Activated CD4-positive, alpha-beta T cell treated with anti-CD3 and anti-CD28 coated beads, Interleukin-2, amount 50 U/mL, for 48 hours (primary cell): Measurements from ENCODE around the gene SLC28A1.

Experiments
- DNase-seq, 2 experiments: peaks; one replicate each; pipeline ENCODE4 v3.0.0-alpha.2; 2020

The SLC28A1 gene, protein sequence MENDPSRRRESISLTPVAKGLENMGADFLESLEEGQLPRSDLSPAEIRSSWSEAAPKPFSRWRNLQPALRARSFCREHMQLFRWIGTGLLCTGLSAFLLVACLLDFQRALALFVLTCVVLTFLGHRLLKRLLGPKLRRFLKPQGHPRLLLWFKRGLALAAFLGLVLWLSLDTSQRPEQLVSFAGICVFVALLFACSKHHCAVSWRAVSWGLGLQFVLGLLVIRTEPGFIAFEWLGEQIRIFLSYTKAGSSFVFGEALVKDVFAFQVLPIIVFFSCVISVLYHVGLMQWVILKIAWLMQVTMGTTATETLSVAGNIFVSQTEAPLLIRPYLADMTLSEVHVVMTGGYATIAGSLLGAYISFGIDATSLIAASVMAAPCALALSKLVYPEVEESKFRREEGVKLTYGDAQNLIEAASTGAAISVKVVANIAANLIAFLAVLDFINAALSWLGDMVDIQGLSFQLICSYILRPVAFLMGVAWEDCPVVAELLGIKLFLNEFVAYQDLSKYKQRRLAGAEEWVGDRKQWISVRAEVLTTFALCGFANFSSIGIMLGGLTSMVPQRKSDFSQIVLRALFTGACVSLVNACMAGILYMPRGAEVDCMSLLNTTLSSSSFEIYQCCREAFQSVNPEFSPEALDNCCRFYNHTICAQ

DNA sequence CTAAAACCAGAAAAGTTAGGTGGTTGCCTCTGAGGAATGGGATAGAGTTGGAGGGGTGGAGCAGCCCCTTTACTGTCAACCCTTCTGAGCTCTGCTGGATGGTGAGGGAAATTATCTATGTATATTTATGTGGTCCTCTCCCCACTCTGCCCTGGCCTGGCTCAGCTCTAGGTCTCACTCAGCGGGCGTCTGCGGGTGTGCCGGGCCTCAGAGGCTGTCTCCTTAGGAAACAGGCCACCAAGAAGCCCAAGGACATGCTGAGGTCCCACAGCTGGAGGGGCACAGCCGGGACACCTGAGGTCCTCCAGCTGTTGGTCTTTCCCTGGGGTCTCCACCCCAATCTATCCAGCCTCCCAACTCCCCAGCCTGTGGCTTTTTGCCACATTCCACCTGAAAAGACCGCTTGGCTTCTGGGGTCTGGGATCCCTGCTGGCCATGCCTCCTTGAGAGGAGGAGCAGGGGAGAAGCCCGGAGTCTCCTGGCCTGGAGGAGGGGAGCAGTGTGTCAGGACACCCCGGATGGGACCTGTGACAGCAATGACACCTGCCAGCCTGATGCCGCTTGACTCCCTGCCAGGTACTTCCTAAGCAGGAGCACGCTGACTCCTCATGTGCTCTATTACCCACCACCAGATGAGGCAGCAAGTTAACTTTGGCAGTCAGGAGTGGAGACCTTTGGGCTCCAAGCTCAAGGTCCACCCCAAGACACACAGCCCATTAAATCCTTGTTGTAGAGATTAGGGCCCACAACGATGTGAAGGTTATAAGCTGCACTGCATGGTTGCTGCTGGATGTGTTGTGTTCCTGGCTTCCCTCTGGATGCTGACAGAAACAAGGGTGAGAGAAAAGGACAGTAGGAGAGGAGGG, at the start of gene SLC28A1:
TSS of gene SLC28A1 (plus strand) at position 747 of the 866 bp plus-strand sequence. CDS start 3,099 bp downstream, outside the sequence.
- no peak for DNase-seq

DNA sequence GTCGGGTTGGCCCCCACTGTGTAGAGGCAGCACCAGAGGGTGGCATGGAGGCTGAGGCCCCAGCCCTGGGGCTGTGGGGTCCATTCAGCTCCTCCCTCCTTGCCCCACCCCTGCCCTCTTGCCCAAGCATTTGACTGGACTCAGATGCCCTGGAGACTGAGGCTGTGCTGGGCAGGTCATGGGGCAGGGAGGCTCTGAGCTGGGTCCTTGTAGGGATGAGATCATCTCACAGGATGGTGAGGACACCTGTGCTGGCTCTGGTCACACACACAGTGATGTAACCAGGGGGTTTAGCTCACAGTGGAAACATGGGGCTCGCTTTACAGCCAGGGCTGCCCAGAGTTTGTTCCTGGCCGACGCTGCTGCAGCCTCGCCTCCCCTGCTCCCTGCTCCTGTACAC, 49.5 kb upstream of the SLC28A1 start:
- no peak for DNase-seq

DNA sequence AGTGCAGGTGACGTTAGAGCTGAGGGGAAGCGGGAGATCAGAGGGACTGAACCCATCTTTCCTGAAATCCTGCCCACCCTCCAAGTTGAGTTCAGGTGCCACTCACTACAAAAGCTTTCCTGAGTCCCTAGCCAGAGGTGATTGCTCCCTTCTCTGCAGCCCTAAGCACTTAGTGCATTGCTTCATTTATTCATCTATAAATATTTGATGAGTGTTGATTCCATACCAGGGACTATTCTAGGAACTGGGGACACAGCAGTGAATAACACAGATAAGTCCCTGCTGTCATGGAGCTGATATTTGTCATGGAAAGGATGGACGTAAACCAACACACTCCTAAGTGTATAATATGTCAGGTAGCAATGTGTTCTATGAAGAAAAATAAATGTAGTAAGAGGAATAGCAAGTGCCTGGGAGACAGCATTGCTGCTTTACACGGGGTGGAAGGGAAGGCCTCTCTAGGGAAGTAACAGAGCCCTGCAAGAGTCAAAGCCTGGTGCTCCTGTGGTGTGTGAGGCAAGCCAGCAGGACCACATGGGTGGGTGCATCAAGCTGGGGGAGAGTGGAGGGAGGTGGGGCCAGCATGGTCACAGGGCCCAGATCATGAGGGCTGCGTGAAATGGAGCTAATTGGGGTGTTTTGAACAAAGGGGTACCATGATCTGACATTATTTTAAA, 48.7 kb upstream of the SLC28A1 start:
- DNase-seq = no peak

DNA sequence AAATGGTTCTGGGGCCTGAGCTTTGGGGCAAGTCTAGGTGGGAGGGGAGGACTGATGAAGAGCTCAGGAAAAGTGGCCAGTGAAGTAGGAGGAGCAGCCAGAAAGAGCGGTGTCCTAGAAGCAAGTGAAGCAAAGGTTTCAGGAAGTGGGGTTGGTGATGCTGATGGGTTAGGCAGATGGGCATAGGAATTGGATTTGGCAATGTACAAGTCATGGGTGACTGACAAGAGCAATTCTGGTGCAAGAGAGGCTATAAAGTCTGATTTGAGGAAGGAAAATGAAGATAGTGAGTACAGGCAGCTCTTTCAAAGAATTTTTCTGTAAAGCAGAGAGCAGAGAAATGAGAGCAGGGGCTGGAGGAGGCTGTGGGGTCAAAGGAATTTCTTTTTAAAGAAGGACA, 47.6 kb upstream of the SLC28A1 start:
- no peak for DNase-seq

DNA sequence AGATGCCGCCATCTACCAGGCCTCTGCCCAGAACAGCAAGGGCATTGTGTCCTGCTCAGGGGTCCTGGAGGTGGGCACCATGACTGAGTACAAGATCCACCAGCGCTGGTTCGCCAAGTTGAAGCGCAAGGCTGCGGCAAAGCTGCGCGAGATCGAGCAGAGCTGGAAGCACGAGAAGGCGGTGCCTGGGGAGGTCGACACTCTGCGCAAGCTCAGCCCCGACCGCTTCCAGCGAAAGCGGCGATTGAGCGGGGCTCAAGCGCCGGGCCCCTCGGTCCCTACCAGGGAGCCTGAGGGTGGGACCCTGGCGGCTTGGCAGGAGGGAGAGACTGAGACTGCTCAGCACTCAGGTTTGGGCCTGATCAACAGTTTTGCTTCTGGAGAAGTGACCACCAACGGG, 44.7 kb upstream of the SLC28A1 start:
- DNase-seq = no peak

DNA sequence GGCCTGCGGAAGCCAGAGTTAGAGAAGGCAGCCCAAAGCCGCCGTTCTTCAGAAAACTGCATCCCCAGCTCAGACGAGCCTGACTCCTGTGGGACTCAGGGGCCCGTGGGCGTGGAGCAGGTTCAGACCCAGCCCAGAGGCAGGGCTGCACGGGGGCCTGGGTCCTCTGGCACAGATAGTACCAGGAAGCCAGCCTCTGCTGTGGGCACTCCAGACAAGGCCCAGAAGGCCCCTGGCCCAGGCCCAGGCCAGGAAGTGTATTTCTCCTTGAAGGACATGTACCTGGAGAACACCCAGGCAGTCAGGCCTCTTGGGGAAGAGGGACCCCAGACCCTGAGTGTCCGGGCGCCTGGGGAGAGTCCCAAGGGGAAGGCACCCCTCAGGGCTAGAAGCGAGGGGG, 44.2 kb upstream of the SLC28A1 start:
- DNase-seq = no peak

DNA sequence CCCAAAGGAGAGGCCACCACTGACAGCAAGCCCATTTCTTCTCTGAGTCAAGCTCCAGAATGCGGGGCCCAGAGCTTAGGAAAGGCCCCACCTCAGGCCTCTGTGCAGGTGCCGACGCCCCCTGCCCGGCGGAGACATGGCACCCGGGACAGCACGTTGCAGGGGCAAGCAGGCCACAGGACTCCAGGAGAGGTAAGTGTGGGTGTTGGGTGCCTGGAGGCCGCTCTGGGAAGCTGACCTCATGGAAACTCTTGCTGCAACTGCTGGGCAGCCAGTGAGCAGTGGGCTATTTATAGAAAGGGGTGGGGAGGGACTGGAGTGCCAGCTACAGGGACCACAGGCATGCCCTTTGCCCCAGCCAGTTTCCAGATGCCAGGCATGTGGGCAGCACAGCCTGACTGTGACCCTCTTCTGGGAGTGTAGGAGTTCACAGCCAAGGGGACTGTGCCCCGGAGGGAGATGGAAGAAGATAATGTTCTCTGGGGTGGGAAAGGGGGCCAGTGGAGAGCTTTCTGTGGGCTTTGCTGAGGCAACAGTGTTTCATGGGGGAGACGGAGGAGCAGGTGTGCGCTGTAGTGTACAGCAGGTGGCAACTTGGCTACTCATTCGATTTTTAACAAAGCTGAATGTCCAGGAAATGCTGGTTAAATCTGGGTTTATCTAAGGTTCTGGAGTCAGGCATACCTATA, 43.6 kb upstream of the SLC28A1 start:
- no peak for DNase-seq

DNA sequence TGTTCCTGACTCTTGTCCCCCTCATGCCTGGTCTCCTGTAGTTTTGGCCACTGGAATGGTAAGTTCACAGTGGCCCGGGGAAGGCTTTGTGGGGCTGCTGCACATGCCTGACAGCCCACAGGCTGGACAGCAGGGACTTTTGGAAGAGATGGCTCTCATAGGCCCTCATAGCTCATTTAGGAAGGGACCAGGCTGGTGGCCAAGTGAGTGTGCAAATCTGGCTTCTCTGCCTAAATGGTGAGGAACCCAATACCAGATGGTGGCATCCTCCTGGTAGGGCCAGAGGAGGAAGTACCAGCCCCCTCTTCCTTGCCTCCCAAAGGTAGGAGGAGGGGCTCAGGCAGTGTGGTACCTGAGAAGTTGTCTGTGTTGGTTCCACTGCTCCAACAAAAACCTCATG, 41.7 kb upstream of the SLC28A1 start:
- no peak for DNase-seq

DNA sequence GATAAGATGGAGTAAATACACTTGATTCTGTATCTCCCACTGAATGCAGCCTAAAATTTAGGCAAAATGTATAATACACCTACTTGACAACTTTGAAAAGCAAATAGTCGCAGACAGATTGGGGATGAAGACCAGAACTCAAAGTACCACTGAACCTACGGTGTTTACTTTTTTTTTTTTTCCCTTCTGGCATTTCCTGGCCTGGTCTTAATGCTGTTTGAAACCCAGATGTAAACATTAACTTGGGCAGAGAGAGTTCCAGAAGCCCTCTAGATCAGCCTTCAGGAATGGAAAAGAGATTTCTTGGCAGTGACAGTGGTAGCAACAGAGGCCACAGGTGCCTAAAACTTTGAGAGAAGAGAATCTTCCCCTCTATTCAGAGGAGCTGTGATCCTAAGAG, 39.5 kb upstream of the SLC28A1 start:
- no peak for DNase-seq

DNA sequence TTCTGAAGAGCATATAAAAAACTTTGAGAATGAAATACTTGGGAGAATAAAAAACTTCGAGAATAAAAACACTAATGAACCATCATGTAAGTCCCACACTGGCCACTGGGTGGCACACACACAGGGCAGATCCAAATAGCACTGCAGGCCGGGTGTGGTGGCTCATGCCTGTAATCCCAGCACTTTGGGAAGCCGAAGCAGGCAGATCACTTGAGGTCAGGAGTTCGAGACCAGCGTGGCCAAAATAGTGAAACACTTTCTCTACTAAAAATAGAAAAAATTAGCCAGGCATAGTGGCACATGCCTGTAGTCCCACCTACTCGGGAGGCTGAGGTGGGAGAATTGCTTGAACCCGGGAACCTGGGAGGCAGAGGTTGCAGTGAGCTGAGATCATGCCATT, 38.8 kb upstream of the SLC28A1 start:
- peak; percentile 57 to 61 for DNase-seq

DNA sequence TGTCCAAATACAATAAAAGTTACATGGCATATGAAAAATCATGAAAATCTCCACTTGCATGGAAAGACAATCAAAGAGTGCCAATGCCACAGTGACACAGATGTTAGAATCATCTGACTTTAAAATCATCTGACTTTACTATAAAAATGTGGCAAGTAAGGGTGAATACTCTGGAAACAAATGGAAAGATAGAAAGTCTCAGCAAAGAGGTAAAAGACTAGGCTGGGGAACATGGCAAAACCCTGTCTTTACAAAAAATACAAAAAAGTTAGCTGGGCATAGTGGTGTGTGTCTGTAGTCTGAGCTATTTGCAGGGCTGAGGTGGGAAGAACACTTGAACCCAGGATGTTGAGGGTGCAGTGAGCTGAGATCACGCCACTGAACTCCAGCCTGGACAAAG, 38.2 kb upstream of the SLC28A1 start:
- no peak for DNase-seq

DNA sequence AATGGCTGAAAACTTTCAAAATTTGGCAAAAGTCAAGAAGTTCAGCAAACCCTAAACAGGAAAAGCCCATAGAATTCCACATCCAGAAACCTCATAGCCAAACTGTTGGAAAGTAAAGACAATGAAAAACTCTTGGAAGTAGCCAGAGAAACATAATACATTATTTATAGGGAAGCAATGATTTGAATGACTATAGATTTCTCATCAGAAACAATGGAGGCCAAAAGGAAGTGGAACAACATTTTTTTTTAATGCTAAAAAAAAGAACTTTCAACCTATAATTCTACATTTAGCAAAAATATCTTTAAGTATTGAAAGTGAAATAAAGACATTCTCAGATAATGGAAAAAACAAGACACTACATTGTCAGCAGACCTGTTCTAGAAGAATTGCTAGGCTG, 37.1 kb upstream of the SLC28A1 start:
- DNase-seq = no peak

DNA sequence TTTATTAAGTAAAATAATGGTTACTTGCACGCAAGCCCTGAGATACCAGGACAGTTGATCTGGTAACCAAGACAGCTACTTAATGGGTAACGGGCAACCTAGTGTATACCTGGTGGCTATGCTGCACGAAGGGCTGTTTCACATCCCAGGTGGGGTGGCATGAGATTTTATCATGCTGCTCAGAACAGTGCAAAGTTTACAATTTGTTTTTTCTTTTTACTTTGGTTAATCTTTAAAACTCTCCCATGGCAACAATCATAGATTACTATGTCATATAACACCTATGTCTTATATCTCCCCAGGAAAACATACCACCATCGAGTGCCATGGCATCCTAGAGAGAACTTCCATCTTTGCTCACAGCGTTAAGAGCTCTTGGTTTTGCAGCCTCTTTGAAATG, 32.2 kb upstream of the SLC28A1 start:
- no peak for DNase-seq

DNA sequence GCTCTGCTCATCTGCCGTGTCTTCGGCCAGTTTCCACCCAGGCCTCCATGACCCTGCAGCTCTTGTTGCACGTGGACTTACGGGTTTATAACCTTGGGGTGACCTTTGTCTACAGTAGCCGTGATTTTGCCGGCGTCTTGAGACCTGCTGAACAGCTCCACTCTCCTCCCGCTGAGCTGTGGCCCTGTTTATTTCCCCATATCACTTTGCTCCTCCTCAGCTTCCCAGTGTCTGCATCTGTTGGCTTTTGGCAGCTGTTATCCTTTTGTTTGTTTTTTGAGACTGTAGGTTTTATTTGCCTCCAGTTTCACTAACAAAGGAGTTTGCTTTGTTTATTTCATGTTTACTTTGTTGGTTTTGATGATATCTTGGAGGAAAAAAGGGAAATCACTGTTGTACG, 29.3 kb upstream of the SLC28A1 start:
- DNase-seq = no peak

DNA sequence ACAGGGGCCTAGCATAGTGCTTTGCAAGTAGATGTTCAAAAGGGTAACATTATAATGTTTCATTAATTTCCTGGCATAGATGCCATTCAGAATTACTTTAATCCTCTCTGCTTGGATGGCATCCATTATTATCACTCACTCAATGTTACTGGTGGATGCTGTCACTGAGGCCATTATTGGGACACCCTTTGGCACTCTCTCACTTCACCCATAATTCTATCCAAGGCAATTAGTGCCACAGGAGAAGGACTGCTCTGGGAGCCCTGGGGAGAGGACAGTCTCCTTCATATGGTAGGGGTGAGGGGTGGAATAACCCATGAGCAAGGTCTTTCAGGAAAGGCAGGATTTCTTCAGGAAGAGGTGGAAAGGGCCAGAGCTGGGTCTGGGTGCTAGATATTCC, 28.7 kb upstream of the SLC28A1 start:
- no peak for DNase-seq

DNA sequence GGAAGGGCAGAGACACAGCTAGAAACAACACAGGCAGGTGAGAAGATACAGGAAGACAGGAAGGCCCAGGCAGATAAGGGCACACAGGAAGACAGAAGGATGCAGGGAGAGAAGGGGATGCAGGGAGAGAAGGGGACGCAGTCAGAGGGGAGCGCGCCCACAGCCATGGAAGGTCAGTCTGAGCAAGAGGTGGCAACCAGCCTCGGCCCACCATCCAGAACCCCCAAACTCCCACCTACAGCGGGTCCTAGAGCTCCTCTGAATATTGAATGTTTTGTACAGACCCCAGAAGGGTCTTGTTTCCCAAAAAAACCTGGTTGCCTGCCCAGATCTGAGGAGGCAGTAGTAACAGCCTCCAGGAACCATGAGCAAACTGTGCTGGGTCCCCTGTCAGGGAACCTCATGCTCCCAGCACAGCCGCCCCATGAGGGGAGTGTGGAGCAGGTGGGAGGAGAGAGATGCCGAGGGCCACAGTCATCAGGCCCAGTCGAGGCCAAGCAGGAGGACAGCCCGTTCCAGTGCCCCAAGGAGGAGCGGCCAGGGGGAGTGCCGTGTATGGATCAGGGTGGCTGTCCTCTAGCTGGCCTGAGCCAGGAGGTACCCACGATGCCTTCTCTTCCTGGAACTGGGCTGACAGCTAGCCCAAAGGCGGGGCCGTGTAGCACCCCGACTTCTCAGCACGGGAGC, 27.6 kb upstream of the SLC28A1 start:
- DNase-seq = no peak

DNA sequence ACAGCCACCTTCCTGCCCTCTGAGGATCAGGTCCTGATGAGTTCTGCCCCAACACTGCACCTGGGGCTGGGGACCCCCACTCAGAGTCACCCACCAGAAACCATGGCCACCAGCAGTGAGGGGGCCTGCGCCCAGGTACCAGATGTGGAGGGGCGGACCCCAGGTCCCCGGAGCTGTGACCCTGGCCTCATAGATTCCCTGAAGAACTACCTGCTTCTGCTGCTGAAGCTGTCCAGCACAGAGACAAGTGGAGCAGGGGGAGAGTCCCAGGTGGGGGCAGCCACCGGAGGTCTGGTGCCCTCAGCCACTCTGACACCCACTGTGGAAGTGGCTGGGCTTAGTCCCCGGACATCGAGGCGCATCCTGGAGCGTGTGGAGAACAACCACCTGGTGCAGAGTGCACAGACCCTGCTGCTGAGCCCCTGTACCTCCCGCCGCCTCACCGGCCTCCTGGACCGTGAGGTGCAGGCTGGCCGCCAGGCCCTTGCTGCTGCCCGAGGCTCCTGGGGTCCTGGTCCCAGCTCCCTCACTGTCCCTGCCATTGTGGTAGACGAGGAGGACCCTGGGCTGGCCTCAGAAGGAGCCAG, 27.0 kb upstream of the SLC28A1 start:
- DNase-seq = no peak

DNA sequence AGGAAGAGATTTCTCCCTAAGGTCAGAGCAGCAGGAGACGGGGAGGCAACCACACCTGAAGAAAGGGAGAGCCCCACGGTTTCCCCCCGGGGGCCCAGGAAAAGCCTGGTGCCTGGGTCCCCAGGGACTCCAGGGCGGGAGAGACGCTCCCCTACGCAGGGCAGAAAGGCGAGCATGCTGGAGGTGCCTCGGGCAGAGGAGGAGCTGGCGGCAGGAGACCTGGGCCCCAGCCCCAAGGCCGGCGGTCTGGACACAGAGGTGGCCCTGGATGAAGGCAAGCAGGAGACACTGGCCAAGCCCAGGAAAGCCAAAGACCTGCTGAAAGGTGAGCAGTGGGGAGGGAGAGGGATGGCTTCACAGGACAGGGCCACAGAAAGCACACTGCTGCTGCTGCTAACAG, 26.2 kb upstream of the SLC28A1 start:
- no peak for DNase-seq

DNA sequence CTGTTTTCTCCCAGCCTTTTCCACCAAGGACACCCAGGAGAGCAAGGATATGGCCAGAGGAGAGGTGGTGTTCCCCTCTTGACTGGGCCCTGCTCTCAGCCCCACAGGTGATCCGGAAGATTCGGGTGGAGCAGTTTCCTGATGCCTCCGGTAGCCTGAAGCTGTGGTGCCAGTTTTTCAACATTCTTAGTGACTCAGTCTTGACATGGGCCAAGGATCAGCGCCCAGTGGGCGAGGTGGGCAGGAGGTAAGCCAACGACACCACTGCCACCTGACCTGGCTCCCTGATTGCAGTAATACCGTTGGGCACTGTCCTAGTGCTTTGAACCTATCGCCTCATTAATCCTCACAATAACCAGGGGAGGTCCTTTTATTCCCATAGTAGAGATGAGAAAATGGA, 25.3 kb upstream of the SLC28A1 start:
- DNase-seq = no peak

DNA sequence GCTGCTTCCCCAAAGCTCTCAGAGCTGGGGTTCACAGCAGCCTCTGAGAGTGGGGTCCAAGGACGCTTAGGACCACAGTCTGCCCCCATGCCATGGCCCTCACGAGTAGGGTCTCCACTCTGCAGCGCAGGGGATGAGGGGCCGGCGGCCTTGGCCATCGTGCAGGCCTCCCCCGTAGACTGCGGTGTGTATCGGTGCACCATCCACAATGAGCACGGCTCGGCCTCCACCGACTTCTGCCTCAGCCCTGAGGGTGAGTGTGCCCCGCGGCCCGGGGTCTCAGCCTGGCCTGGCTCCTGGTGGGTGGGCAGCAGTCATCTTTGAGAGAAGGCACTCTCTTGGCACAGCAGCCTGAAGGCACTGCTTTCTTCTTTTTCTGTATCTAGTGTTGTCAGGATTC, 24.8 kb upstream of the SLC28A1 start:
- no peak for DNase-seq

DNA sequence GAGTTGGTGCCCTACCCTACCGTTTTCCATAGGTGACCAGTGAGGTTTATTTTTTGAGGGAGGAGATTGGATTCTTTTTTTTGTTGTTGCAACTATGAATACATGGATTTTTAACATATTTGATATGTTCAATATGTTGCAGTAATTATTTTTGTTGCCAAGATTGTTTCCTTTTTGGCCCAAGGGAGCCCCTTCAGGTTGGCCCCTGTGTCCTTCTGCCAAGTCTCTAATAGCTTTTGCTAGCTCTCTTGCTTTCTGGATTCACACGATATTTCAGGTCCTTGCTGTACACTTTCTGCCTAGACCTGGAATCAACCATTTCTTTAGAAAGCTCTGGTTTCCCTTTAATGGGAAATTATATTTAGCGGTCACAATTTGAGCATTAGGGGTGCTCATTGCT, 22.7 kb upstream of the SLC28A1 start:
- DNase-seq = no peak
